SU-DHL-6 (cell line): Measurements from ENCODE around the gene PLA2G2C.

Experiments
- EZH2phosphoT487 ChIP-seq: fragments of 200-600 bp; sonication (generic), shearing (Covaris generic); conservative IDR thresholded peaks from 2 replicates; pipeline ENCODE4 v1.6.1; 2018; ENCODE audit warnings: mild to moderate bottlenecking, antibody characterized with exemption, low read length, moderate library complexity, mixed read lengths
- TF ChIP-seq, protein P1 (sequence below): fragments of 200-600 bp; sonication (generic); IDR thresholded peaks from one replicate; pipeline ENCODE4 v1.5.1; 2017; ENCODE audit warnings: antibody characterized with exemption, mild to moderate bottlenecking, low read length, moderate library complexity; ENCODE audit not compliant: insufficient read depth, poor library complexity, severe bottlenecking

DNA sequence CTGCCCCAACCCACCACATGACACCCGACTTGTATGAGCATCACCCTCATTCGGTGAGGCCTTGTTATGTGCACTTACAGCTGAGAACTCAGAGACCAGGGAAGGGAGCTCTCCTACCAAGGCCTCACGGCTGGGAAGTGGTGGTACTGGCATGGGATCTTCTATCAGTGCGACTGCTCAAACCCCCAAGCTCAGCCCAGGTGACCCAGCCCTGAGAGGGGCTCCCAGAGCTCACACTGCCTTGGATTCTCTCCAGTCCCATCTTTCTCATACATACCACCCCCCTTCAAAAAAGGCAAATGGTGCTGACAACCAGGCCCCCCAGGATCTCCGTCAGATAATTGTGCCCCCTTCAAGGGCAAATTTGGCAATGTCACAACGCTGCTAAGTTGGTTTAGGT, 48.0 kb downstream of the PLA2G2C start:
- TF ChIP-seq, protein P1, sequence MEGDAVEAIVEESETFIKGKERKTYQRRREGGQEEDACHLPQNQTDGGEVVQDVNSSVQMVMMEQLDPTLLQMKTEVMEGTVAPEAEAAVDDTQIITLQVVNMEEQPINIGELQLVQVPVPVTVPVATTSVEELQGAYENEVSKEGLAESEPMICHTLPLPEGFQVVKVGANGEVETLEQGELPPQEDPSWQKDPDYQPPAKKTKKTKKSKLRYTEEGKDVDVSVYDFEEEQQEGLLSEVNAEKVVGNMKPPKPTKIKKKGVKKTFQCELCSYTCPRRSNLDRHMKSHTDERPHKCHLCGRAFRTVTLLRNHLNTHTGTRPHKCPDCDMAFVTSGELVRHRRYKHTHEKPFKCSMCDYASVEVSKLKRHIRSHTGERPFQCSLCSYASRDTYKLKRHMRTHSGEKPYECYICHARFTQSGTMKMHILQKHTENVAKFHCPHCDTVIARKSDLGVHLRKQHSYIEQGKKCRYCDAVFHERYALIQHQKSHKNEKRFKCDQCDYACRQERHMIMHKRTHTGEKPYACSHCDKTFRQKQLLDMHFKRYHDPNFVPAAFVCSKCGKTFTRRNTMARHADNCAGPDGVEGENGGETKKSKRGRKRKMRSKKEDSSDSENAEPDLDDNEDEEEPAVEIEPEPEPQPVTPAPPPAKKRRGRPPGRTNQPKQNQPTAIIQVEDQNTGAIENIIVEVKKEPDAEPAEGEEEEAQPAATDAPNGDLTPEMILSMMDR: no peak
- TF ChIP-seq EZH2phosphoT487: no peak
